Measurements from ENCODE around the gene HOXC9. TPM values are rescaled to one million over a fixed set of nuclear protein-coding genes. Genes with fewer than 3 reads are reported as not detected.

HOXC9 gene
- total RNA-seq, 1 donor from 2014 or later = 0.28 TPM

DNA sequence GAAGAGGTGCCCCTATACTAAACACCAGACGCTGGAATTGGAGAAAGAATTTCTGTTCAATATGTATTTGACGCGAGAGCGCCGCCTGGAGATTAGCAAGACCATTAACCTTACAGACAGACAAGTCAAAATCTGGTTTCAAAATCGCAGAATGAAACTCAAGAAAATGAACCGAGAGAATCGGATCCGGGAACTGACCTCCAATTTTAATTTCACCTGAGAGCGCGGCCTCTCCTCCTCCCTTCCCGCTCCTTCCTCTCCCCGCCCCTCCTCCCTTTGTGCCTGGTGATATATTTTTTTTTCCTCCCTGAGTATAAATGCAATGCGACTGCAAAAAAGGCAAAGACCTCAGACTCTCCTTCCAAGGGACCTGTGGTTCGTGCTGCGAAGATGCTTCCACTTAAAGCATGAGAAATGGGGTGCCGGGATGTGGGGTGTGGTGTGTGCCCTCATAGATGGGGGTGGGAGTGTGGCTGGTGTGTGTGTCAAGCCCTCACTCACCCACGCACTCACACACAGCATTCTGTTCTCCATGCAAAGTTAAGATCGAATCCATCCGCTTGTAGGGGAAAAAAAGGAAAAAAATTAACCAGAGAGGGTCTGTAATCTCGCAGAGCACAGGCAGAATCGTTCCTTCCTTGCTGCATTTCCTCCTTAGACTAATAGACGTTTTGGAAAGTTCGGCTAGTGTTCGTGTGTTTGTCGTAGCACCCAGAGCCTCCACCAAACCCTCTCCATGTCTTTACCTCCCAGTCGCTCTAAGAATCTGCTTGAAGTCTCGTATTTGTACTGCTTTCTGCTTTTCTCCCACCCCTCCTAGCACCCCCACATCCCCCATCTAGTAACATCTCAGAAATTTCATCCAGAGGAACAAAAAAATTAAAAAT, 10.5 kb upstream of the HOXC9 start:
- Mint-ChIP-seq H3K36me3 (ENCODE audit: low read depth, unreplicated experiment) (peaks cover 4% of the 10 kb centered on the region), H3K4me1 (ENCODE audit: unreplicated experiment) (peaks cover 55% of the 10 kb centered on the region), H3K27ac (ENCODE audit: unreplicated experiment) (no peak overlapping the region), H3K9me3 (ENCODE audit: unreplicated experiment) (no peaks in the 10 kb centered on the region), H3K27me3 (ENCODE audit: unreplicated experiment) (peaks cover 47% of the 10 kb centered on the region), H3K4me3 (ENCODE audit: unreplicated experiment) (peak overlapping the region; percentile 60)
- TF ChIP-seq, protein P1, sequence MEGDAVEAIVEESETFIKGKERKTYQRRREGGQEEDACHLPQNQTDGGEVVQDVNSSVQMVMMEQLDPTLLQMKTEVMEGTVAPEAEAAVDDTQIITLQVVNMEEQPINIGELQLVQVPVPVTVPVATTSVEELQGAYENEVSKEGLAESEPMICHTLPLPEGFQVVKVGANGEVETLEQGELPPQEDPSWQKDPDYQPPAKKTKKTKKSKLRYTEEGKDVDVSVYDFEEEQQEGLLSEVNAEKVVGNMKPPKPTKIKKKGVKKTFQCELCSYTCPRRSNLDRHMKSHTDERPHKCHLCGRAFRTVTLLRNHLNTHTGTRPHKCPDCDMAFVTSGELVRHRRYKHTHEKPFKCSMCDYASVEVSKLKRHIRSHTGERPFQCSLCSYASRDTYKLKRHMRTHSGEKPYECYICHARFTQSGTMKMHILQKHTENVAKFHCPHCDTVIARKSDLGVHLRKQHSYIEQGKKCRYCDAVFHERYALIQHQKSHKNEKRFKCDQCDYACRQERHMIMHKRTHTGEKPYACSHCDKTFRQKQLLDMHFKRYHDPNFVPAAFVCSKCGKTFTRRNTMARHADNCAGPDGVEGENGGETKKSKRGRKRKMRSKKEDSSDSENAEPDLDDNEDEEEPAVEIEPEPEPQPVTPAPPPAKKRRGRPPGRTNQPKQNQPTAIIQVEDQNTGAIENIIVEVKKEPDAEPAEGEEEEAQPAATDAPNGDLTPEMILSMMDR (IDR thresholded peaks at IDR 0.05; ENCODE audit: unreplicated experiment) = peak; percentile 38
- DNase-seq (ENCODE audit: low spot score) = no peak

DNA sequence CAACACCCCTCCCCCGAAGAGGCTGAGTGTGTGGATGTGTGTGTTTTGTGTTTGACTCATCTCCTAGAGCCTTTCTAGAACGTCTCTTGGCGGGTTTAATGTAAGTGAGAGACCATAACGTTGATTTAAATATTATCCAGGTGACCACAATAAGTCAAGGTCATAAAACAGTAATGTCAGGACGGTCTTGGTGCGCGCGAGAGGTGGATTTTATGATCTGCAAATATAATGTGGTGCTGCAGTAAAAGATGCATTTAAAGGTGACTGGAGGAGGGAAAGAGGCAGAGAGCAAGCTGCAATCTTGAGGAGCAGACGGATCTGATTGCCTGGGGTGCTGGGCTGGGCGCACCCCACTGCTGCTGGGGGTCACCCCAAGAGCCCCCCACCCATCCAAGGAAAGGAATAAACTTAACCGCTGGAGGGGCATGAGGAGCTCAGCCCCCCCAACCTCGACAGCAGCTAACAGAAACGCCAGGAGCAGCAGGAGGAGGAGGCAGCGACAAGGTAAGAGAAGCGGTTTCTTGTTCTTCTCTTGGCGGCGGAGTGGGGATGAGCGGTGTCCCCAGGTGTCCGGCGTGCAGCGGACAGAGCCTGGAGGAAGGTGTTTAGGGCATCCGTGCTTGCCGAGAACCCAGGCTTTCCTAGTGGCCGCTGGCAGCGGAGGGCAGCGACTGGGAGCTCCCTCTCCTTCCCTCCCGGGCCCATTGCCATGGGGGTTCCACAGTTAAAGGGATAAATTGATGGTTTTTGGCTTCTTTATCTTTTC, 9.5 kb upstream of the HOXC9 start:
- no peak for DNase-seq (ENCODE audit: low spot score)
- Mint-ChIP-seq H3K9me3 (ENCODE audit: unreplicated experiment) (no peaks in the 10 kb centered on the region), H3K4me3 (ENCODE audit: unreplicated experiment) (peak overlapping the region; percentile 19)

GRCh38 chr12:53991077-53991460, 8.9 kb upstream of the HOXC9 start:
- Mint-ChIP-seq H3K9me3 (ENCODE audit: unreplicated experiment) (no peaks in the 10 kb centered on the region), H3K4me1 (ENCODE audit: unreplicated experiment) (peaks cover 54% of the 10 kb centered on the region), H3K36me3 (ENCODE audit: low read depth, unreplicated experiment) (peaks cover 4% of the 10 kb centered on the region), H3K27ac (ENCODE audit: unreplicated experiment) (no peak overlapping the region), H3K4me3 (ENCODE audit: unreplicated experiment) (no peak overlapping the region), H3K27me3 (ENCODE audit: unreplicated experiment) (peaks cover 47% of the 10 kb centered on the region)
- TF ChIP-seq, protein P1 (IDR thresholded peaks at IDR 0.05; ENCODE audit: unreplicated experiment) = no peak
- no peak for DNase-seq (ENCODE audit: low spot score)

More for the DNA sequence above, 9.5 kb upstream of the HOXC9 start:
- Mint-ChIP-seq H3K36me3 (ENCODE audit: low read depth, unreplicated experiment) (peaks cover 4% of the 10 kb centered on the region), H3K4me1 (ENCODE audit: unreplicated experiment) (peaks cover 57% of the 10 kb centered on the region), H3K27me3 (ENCODE audit: unreplicated experiment) (peaks cover 50% of the 10 kb centered on the region), H3K27ac (ENCODE audit: unreplicated experiment) (no peak overlapping the region)
- TF ChIP-seq, protein P1 (IDR thresholded peaks at IDR 0.05; ENCODE audit: unreplicated experiment) = no peak

- no peak for DNase-seq (ENCODE audit: low spot score)
These were observed 7.5 kb upstream of the HOXC9 start for GRCh38 chr12:53992377-53992889.

More at GRCh38 chr12:53992377-53992889, 7.5 kb upstream of the HOXC9 start:
- H3K27ac Mint-ChIP-seq (ENCODE audit: unreplicated experiment) = peak overlapping the region; percentile 42
- H3K27me3 Mint-ChIP-seq (ENCODE audit: unreplicated experiment) = peaks cover 42% of the 10 kb centered on the region
- H3K4me1 Mint-ChIP-seq (ENCODE audit: unreplicated experiment) = peaks cover 43% of the 10 kb centered on the region
- H3K9me3 Mint-ChIP-seq (ENCODE audit: unreplicated experiment) = no peaks in the 10 kb centered on the region
- peaks cover 4% of the 10 kb centered on the region for H3K36me3 Mint-ChIP-seq (ENCODE audit: low read depth, unreplicated experiment)
- TF ChIP-seq, protein P1 (IDR thresholded peaks at IDR 0.05; ENCODE audit: unreplicated experiment) = no peak
- H3K4me3 Mint-ChIP-seq (ENCODE audit: unreplicated experiment) = no peak overlapping the region
